COLO829 (cell line): Measurements from ENCODE around the gene RNF168.
"Not testable (repeated sequence)": the region's sequence is repeated elsewhere in the genome, so short reads cannot be mapped to it uniquely, and the experiment has no call there.

Source experiments
- DNase-seq: peaks from one replicate; pipeline ENCODE4 v3.0.0; 2012; ENCODE audit warnings: low spot score

The RNF168 gene, protein sequence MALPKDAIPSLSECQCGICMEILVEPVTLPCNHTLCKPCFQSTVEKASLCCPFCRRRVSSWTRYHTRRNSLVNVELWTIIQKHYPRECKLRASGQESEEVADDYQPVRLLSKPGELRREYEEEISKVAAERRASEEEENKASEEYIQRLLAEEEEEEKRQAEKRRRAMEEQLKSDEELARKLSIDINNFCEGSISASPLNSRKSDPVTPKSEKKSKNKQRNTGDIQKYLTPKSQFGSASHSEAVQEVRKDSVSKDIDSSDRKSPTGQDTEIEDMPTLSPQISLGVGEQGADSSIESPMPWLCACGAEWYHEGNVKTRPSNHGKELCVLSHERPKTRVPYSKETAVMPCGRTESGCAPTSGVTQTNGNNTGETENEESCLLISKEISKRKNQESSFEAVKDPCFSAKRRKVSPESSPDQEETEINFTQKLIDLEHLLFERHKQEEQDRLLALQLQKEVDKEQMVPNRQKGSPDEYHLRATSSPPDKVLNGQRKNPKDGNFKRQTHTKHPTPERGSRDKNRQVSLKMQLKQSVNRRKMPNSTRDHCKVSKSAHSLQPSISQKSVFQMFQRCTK

DNA sequence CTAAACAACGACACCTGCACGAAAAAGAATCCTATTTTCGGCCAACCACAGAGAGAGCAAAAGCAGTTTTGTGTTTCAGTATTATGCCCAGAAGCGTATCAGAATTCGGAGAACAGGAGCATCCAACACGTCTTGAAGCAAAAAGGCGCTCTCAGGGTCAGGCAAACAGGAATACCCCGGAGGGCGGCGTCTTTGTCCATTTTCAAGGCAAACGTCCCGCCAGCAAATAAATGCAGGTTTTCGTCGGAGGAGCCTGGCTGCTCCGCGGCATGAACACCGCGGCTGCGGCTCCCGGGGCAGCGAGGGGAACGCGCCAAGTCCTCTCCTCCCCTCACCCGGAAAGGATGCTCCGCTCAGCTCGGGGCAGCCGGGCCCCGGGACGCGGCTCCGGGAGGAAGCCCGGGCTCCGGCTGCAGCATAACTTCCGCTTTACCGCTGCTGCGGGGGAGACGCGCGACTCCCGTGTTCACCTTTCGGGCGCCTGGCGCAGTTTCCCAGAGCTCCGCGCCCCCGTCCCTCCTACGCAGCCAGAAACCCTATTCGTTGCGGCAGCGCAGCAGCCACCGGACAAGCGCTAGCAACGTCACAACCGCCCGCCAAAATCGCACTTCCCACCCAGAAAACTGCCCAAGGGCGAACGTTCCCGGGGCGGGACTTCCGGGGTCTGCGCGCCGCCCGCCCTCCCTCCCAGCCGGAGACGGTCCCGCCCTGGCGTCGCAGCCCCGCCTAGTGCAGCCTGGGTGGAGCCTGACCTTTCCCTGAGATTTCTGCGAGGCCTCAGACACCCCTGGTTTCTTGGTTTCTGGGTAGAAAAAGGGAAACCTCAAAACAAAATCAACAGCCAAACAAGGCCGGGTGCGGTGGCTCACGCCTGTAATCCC lies at the start of gene RNF168:
RNF168 (minus strand) TSS at position 573 of the 881 bp plus-strand sequence. CDS start 595 bp downstream, outside the sequence.
- peak; percentile 96 for DNase-seq

DNA sequence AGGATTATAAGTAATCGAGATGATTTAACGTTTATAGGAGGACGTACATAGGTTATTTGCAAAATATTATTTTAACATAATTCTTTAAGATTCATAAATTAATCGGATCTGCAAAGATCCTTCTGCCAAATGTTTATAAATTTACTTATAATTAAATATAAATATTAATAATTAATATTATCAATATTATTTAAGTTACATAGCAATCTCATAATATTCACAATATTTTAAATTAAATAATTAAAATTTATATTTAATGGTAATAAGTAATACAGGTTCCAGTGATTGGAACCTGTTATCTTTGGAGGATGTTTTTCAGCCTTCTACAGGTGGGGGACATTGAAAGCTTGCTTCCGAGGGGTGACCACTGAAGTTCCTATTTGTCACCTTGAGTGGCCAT lies 48.7 kb upstream of the RNF168 start:
- no peak for DNase-seq

DNA sequence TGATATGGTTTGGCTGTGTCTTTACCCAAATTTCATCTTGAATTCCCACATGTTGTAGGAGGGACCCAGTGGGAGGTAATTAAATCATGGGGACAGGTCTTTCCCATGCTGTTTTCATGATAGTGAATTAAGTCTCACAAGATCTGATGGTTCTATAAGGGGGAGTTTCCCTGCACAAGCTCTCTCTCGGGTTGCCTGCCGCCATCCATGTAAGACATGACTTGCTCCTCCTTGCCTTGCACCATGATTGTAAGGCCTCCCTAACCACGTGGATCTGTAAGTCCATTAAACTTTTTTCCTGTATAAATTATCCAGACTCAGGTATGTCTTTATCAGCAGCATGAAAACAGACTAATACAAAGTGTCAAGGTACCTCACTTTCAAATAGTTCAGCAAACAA lies 46.6 kb upstream of the RNF168 start:
- DNase-seq, result not testable (repeated sequence)

DNA sequence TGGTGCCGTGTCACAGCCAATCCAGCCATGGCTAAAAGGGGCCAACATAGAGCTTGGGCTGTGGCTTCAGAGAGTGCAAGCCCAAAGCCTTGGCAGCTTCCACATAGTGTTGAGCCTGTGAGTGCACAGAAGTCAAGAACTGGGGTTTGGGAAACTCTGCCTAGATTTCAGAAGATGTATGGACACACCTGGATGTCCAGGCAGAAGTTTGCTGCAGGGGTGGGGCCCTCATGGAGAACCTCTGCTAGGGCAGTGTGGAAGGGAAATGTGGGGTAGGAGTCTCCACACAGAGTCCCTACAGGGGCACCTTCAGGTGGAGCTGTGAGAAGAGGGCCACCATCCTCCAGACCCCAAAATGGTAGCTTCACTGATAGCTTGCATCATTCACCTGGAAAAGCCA lies 45.7 kb upstream of the RNF168 start:
- not testable (repeated sequence) for DNase-seq

DNA sequence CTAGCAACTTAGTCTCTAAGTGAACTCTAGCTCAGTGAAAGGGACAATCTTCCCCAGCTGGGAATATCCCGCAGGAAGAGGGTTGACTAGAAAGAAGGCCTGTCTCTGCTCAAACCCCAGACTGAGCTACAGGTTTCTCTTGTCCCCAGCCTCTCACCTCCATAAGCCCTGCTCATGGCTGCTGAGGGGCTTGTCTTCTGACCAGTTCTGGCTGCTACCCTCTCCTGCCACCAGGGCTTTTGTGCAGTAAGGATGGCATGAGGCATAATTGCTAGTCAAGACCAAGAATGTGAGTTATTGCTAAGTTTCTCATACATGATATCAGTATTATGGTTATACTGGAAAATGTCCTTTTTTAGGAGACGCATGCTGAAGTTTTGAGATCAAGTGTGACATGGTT lies 43.5 kb upstream of the RNF168 start:
- no peak for DNase-seq

DNA sequence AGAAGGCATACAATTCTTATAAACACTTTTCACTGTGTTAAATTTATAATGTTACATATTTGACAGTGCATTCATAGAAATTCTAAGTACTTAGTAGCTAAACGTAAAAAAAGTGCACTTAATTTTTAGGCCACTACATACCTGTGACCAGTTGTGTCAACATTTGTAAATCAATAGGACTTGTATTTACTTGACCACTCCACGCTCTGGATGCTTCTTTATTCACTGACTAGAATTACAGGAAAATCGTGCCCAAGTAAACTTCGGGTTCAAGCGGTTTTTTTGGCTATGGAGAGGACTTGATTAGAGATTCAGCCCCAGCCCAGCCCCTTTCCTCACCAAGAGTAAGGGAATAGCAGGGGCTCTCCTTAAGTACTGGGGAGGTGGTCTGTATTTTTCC lies 43.0 kb upstream of the RNF168 start:
- no peak for DNase-seq

DNA sequence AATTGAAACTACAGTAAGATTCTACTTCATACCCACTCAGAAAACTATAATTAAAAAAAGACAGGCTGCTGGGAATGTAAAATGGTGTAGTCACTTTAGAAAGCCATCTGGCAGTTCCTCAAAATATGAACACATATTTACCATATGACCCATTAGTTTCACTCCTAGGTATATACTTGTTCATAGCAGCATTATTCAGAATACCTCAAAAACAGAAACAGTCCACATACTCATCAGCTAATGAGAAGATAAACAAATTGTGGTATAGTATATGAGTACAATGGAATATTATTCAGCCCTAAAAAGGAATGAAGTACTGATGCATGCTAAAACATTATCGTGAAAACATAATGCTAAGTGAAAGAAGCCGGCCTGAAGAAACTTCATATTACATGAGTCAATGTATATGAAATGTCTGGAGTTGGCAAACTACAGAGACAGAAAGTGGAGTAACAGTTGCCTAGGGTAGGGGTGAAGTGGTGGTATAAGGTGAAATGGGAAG lies 41.0 kb upstream of the RNF168 start:
- no peak for DNase-seq

DNA sequence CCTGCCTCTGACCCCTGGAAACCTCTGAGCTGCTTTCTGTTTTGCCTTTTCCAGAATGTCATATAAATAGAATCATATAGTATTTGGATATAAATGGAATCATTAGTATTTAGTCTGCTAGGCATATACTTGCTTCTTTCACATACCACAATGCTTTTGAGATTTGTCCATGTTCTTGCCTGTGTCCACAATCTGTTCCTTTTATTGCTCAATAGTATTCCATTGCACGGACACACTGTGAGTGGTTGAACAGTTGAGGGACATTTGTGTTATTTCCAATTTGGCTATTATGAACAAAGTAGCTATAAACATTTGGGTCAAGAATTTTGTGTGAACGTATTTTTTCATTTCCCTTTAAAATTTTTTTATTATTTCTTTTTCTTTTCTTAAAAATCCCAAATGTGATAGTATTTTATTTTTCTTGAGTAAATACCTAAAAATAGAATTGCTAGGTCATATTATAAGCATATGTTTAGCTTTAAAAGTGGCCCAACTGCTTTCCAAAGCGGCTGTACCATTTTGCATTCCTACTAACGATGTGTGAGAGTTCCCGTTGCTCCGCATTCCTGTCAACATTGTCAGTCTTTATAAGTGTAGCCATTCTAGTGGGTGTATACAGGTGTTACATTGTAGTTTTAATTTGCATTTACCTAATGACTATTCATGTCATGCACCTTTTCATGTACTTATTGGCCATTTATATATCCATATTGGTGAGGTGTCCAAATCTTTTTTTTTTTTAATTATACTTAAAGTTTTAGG lies 38.3 kb upstream of the RNF168 start:
- no peak for DNase-seq

DNA sequence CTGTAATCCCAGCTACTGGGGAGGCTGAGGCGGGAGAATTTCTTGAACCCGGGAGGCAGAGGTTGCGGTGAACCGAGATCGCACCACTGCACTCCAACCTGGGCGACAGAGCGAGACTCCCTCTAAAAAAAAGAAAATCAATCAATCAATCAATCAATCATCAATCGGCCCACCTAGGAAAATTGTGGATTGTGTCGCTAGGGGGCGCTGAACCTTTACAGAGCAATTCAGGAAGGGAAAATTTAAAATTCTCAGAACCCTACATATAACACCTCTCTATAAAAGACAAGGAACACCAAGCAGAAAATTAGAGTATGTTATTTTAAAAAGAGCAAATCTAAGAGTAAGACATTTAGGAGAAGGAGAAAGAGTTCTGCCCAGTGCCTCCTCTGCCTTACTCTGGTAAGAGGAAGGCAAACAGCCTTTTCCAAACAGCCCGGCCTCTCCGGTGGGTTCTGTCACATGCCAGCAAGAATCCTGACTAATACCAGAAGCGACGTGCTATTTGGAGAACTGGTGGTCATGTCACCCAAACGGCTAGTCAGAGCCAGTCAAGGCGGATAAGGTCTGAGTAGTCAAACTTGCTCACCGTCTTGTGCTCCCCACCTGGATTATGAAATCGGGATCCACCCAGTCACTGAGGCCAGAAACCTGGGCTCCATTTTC lies 33.9 kb upstream of the RNF168 start:
- DNase-seq, result peak; percentile 25

DNA sequence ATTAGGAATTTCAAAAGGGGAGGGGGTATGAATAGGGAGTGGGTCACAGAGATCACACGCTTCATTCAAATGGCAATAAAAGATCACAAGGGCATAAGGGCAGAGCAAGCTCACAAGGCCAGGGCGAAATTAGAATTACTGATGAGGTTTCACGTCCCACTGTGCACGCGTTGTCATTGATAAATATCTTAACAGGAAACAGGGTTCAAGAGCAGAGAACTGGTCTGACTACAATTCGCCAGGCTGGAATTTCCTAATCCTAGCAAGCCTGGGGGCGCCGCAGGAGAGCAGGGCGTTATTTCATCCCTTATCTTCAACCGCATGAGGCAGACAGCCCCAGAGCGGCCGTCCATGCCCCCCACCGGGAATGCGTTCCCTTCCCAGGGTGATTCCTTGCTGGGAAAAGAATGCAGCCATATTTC lies 29.7 kb upstream of the RNF168 start:
- no peak for DNase-seq

DNA sequence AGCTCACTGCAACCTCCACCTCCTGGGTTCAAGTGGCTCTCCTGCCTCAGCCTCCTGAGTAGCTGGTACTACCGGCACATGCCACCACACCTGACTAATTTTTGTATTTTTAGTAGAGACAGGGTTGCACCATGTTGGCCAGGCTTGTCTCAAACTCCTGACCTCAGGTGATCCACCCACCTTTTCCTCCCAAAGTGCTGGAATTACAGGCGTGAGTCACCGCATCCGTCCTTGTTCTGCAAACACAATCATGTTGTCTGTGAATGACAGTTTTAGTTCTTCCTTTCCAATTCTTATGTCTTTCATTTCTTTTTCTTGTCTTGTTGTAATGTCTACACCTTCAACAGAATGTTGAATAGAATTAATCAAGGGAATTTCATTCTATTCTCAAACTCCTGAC lies 27.9 kb upstream of the RNF168 start:
- DNase-seq, result no peak

DNA sequence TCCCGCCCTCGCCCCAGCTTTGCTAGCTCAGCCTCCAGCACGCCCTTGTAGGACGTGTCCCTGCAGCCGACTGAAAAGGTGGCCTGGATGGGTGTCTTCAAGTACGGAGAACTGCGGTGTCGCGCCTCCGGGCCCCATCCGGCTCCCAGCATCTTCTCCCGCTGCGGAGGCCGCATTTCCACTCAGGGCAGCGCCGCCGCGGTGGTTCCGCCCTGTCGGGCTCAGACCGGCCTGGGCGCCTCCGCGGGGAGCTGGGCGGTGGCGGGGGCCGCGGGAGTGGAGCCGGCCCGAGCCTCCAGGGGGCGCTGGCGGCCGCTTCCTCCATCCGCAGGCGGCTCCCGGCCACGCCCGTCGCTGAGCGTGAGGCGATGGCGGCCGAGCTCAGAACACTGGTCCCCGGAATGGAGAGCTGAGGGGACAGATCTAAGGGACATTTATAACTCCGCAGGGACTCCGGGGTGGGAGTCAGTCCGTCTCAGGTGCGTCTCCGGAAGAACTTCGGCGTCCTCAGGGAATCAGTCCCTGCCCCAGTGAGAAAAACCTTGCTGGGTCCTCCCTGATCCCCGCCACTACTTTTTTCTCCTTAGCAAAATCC lies 25.2 kb upstream of the RNF168 start:
- peak; percentile 62 for DNase-seq

DNA sequence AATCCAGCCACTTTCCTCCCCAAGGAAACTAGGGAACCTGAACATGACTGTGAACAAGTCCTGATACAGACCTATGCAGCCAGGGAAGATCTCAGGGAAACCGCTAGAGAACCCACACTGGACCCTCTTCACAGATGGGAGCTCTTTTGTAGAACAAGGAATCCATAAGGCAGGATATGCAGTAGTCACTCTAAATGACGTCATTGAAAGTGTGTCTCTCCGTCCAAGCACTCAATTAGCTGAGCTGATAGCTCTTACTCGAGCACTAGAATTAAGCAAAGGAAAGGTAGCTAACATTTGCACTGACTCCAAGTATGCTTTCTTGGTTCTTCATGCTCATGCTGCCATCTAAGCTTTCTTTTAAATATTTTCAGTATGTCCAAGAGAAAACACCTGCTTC lies 21.6 kb upstream of the RNF168 start:
- no peak for DNase-seq

DNA sequence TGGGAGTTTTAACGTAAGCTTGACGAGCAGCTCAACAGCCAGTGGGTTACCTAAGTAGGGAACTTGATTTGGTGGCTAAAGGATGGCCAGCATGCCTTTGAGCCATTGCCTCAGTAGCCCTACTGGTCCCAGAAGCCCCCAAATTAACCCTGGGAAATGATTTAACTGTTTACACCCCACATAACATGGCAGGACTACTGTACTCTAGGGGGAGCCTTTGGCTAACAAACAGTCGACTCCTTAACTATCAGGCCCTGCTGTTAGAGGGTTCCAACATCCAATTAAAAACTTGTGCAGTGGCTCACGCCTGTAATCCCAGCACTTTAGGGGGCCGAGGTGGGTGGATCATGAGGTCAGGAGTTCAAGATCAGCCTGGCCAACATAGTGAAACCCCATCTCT lies 21.0 kb upstream of the RNF168 start:
- DNase-seq, result no peak

DNA sequence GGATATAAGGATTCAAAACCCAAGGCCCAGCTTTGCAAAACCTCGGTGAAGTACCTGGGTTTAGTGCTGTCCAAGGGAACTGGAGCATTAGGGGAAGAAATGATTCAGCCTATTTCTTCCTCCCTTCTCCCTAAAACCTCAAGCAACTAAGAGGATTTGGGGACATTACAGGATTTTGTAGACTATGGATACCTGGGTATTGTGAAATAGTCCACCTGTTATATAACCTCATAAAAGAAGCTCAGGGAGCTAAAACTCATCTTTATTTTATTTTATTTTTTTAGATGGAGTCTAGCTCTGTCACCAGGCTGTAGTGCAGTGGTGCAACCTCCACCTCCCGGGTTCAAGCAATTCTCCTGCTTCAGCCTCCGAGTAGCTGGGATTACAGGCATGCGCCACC lies 20.3 kb upstream of the RNF168 start:
- no peak for DNase-seq

DNA sequence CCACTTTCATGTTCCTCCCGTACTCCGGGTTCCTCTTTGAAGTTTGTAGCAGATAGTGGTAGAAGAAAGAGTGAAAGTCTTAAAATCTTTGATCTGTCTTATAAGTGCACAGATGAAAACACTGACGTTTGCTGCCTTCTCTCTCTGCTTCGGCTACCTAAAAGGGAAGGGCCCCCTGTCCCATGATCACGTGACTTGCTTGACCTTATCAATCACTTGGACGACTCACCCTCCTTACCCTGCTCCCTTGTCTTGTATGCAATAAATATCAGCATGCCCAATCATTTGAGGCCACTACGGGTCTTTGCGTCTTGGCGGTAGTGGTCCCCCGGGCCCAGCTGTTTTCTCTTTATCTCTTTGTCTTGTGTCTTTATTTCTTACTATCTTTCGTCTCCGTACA lies 17.7 kb upstream of the RNF168 start:
- DNase-seq, result not testable (repeated sequence)

DNA sequence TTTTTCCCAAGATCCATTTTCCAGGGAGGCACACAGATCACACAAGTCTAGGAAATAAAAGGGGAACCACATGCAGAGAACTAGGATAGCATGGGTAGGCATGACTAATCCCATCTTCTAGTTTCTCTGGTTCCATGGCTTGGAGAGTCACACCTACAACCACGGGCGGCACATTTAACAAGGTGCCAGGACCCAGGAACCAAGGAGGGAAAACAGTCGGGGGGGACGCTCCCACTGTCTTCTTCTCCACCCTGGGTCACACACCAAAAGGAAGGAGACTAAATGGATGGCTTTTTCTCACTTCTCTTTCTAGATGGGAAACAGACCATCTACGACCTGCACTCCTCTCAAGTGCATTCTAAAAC lies 16.1 kb upstream of the RNF168 start:
- DNase-seq, result no peak

DNA sequence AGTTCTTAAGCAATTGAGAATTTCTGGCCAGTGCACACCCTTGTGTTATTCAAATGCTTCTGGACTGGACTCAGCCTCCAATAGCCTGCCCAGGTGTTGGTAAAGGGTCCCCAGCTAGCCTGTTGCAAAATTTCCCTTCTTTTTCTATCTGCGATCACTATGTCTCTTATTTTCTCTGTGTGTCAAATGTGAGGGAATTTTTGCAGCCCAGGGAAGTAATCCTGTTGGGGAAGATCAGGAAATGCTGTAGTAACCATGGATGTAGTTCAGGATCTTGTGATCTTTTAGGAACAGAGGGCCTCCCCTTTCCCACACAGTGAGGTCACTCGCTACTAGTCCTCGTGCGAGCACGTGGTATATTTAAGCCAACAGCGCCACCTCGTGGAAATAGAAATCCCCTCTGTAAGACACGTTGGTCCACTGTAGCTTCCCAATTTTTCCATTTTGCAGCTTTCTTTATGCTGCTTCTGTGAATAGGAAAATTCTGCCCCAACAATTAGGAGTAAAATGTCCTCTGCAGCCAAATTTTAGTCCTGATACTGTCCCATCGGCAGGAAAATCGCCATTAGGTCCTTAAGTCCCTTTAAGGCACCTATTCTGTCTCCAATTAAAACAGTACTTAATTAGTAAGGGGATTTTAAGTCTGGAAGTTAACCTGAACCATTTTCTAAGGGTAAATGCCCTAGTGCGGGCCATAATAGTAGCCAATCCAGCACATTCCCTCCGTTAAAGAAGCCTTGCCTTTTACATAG lies 15.6 kb upstream of the RNF168 start:
- peak; percentile 89 for DNase-seq

DNA sequence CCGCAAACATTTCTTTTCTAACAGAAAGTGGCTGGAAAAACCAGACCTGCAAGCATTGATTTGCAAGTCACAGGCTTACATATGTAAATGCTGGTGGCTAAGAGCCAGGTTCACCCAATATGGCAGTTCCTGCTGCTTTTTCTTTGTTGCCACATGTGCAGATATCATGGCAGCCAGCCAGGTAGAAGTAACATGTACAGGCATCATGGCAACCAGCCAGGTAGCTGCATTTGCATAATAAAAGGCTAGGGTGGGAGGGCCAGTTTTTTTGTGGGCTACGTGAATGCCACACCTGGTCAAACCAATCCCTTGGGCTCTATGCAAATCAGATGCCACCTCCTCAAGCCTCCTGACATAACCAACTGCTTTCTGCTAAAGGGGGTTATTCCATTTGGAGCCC lies 14.4 kb upstream of the RNF168 start:
- DNase-seq, result no peak

DNA sequence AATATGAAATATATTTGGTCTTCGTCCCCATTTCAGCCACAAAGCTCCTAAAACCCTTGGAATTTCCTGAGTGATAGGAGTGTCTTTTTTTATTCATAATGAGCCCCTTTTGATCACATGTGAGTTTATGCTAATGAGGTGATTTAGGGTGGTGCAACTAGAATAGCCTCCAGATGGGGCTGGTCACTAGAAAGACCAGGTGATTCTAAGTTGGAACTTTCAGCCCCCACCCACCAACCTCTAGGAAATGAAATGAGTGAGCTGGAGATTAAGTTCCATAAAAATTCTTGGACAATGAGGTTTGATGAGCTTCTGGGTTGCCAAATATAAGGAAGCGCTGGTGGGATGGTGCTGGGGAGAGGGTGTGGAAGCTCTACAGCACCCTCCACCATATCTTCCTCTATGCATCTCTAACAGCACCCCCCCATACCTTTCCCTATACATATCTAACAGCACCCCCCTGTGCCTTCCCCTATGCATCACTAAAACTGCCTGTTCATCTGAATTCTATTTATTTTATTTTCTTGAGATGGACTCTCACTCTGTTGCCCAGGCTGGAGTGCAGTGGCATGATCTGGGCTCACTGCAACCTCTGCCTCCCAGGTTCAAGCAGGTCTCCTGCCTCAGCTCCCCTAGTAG lies 13.7 kb upstream of the RNF168 start:
- no peak for DNase-seq
